ENCODE measurements around the gene GOLGA1. TPM values are rescaled to one million over a fixed set of nuclear protein-coding genes. Genes with fewer than 3 reads are reported as not detected.

The GOLGA1 gene
- total RNA-seq, 3 donors from 2014 or later, result 23.6 to 37.1 (median 31.2) TPM

GRCh38 chr9:124869986-124870560, 70.8 kb downstream of the GOLGA1 start:
- Histone ChIP-seq H3K36me3 (ENCODE audit: low read depth) (no peaks in the 10 kb centered on the region), H3K9me3 (no peaks in the 10 kb centered on the region), H3K4me1 (ENCODE audit: low read depth) (peaks cover 32% of the 10 kb centered on the region), H3K4me3 (peak overlapping the region; percentile 97)
- intact Hi-C loops (cut with DNase I, micrococcal nuclease), result no loop called here
- TF ChIP-seq CTCF (IDR thresholded peaks at IDR 0.05), result no peak
- ATAC-seq, result peak; percentile 43
- peak; percentile 73 to 84 (median 83) for DNase-seq

GRCh38 chr9:124869466-124869985, 71.4 kb downstream of the GOLGA1 start:
- Histone ChIP-seq H3K4me1 (ENCODE audit: low read depth) (peaks cover 32% of the 10 kb centered on the region), H3K36me3 (ENCODE audit: low read depth) (no peaks in the 10 kb centered on the region), H3K4me3 (peak overlapping the region; percentile 97), H3K9me3 (no peaks in the 10 kb centered on the region)
- TF ChIP-seq CTCF (IDR thresholded peaks at IDR 0.05), result no peak
- ATAC-seq (peak; percentile 60), DNase-seq (peak in 1 of 3 donors; percentile 70)
- intact Hi-C loops (cut with DNase I, micrococcal nuclease), result no loop called here

- ATAC-seq, result peak; percentile 96
- peak; percentile 90 to 95 (median 94) for DNase-seq
- H3K4me1 ChIP-seq (ENCODE audit: low read depth), result peaks cover 32% of the 10 kb centered on the region
- no peaks in the 10 kb centered on the region for H3K36me3 ChIP-seq (ENCODE audit: low read depth)
- H3K4me3 ChIP-seq, result peak overlapping the region; percentile 97
- H3K9me3 ChIP-seq, result no peaks in the 10 kb centered on the region
- intact Hi-C loops (cut with DNase I, micrococcal nuclease), result no loop called here
- TF ChIP-seq CTCF (IDR thresholded peaks at IDR 0.05), result no peak
Measured at GRCh38 chr9:124868511-124869465, 72.1 kb downstream of the GOLGA1 start.

GRCh38 chr9:124863371-124863871, 77.5 kb downstream of the GOLGA1 start:
- no peak overlapping the region for H3K4me3 ChIP-seq
- ATAC-seq (no peak), DNase-seq (no peak)
- H3K9me3 ChIP-seq, result no peaks in the 10 kb centered on the region
- intact Hi-C loops (cut with DNase I, micrococcal nuclease), result no loop called here
- H3K4me1 ChIP-seq (ENCODE audit: low read depth), result peaks cover 22% of the 10 kb centered on the region
- no peak for TF ChIP-seq CTCF (IDR thresholded peaks at IDR 0.05)
- peaks cover 11% of the 10 kb centered on the region for H3K36me3 ChIP-seq (ENCODE audit: low read depth)

- H3K9me3 ChIP-seq, result no peaks in the 10 kb centered on the region
- DNase-seq, result peak; percentile 96 to 97 (median 97)
- intact Hi-C loops (cut with DNase I, micrococcal nuclease), result no loop called here
- no peak for TF ChIP-seq CTCF (IDR thresholded peaks at IDR 0.05)
- ATAC-seq, result peak; percentile 99
- peak within 1 kb of the TSS; percentile 77 for H3K4me3 ChIP-seq
- H3K4me1 ChIP-seq (ENCODE audit: low read depth), result peaks cover 16% of the 10 kb centered on the region
- H3K36me3 ChIP-seq (ENCODE audit: low read depth), result peaks cover 21% of the 10 kb centered on the region
Measured at GRCh38 chr9:124861342-124862229, 79.3 kb downstream of the GOLGA1 start, which contains the start of the genes ARPC5L and RPL35. Gene ARPC5L, plus strand, starts transcription at chr9:124862130. Its CDS starts 7,161 bp downstream, at chr9:124869291. Gene RPL35, minus strand, starts transcription at chr9:124861957. Its CDS starts 45 bp downstream, at chr9:124861912.

Data from mucosa of descending colon (tissue), 3 donors.